Activated CD8-positive, alpha-beta memory T cell treated with anti-CD3 and anti-CD28 coated beads for 48 hours (primary cell): ENCODE measurements around the gene CFTR.

ENCODE experiments used
- DNase-seq, 3 experiments: peaks; one replicate each; pipeline ENCODE4 v3.0.0-alpha.2; 2020; ENCODE audit warnings: low read depth in 2 of 3, low spot score in 2 of 3

Gene CFTR

DNA sequence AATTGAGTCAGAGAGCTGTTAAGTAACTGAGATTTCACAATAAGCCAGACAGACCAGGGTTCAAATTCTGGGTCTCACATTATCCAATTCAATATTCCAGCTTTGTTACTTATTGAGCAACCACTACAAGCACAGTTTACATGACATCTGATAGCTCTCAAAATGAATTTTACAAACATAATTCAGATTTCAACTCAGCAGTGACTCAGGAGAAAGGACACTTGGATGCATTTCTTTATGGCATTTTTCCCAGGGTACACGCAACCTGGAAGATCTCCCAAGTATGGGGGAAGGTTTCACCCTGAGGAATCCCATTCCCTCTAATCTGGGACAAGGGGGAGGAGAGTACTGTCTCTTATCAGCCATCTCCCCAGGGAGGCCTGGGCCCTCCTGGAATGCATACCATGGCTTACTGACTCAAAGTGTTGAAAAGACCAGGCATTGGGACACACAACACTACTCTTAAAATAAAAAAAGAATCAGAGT lies 102.4 kb downstream of the CFTR start:
- DNase-seq = no peak

DNA sequence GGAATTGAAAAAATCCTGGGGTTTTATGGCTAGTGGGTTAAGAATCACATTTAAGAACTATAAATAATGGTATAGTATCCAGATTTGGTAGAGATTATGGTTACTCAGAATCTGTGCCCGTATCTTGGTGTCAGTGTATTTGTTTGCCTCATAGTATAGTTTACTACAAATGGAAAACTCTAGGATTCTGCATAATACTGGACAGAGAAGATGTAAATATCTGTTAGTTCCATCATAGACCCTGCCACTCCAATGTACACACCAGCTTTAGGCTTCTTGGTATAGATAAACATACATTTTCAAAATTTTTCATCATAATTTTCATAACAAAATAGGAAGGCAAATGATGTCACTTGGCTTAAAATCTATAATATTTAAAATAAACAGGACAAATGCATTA lies 108.1 kb downstream of the CFTR start:
- no peak for DNase-seq

DNA sequence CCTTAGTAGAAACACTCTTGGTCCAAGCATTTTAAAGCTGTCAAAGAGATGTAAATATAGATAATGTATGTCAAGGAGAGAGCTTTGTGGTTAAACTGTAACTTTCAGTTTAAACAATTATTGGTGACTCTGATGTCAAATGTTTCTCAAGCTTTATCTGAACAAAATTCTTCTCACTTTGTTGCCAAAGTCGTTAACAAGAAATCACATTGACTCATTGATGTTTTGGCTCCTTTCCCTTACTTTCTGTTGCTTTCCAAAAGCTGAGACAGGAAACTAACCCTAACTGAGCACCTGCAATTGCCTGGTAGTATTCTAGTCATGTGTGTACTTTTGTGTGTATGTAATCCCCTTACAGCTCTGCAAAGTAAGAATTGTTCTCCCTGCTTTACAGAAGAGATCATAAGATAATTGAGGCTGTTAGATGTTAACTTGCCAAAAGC lies 108.5 kb downstream of the CFTR start:
- no peak for DNase-seq

DNA sequence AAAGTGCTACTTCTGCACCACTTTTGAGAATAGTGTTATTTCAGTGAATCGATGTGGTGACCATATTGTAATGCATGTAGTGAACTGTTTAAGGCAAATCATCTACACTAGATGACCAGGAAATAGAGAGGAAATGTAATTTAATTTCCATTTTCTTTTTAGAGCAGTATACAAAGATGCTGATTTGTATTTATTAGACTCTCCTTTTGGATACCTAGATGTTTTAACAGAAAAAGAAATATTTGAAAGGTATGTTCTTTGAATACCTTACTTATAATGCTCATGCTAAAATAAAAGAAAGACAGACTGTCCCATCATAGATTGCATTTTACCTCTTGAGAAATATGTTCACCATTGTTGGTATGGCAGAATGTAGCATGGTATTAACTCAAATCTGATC lies 110.4 kb downstream of the CFTR start:
- no peak for DNase-seq

DNA sequence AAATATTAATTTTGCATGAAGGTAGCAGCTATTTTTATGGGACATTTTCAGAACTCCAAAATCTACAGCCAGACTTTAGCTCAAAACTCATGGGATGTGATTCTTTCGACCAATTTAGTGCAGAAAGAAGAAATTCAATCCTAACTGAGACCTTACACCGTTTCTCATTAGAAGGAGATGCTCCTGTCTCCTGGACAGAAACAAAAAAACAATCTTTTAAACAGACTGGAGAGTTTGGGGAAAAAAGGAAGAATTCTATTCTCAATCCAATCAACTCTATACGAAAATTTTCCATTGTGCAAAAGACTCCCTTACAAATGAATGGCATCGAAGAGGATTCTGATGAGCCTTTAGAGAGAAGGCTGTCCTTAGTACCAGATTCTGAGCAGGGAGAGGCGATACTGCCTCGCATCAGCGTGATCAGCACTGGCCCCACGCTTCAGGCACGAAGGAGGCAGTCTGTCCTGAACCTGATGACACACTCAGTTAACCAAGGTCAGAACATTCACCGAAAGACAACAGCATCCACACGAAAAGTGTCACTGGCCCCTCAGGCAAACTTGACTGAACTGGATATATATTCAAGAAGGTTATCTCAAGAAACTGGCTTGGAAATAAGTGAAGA lies 112.3 kb downstream of the CFTR start:
- no peak for DNase-seq

DNA sequence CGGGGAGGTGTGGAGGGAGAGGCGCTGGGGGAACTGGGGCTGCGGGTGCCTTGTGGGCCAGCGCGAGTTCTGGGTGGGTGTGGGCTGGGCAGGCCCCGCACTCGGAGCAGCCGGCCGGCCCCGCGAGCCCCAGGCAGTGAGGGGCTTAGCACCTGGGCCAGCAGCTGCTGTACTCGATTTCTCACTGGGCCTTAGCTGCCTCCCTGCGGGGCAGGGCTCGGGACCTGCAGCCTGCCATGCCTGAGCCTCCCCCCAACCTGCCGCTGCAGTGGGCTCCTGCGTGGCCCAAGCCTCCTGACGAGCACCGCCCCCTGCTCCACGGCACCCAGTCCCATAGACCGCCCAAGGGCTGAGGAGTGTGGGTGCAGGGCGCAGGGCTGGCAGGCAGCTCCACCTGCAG lies 116.3 kb downstream of the CFTR start:
- no peak for DNase-seq

DNA sequence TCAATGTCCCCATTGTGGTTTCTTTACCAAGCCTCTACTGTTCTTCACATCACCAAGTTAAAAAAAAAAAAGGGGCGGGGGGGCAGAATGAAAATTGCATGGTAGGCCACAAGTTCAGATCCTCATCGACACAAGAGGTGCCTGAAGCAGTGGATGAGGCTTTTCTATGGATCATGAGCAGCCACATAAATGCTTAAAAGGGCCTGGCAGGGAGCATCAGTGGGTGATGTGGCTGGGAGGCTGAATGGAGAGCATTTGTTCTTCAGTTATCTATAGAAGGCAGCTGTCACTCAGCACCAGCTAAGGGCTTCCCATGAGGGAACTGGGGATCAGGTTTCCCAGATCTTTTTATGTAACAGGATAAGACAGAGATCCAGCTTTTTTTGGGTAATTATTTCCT lies 117.9 kb downstream of the CFTR start:
- no peak for DNase-seq

DNA sequence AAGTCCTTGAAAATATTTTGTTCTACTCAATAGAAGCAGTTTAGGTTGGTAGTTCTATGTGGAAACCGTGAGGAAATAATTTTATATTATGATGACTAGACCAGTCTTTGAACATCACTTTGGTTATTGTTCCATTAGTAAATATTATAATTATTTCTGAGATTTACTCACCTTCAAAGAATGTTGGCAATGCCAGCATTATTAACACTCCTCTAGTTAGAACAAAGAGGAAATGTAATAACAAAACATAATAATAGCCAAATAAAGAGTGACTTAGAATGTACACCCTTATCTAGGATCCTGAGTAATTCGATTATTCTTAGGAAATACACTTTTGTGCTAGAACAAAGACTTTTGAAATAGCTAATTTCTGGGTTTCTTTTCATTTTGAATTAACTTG lies 121.1 kb downstream of the CFTR start:
- DNase-seq = no peak

DNA sequence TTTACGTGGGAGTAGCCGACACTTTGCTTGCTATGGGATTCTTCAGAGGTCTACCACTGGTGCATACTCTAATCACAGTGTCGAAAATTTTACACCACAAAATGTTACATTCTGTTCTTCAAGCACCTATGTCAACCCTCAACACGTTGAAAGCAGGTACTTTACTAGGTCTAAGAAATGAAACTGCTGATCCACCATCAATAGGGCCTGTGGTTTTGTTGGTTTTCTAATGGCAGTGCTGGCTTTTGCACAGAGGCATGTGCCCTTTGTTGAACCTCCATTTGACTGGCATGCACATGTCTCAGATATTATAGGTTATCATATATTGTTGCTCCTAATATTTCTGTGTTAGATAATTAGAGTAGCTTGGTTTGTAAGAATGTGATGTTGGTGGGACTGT lies 123.8 kb downstream of the CFTR start:
- no peak for DNase-seq

DNA sequence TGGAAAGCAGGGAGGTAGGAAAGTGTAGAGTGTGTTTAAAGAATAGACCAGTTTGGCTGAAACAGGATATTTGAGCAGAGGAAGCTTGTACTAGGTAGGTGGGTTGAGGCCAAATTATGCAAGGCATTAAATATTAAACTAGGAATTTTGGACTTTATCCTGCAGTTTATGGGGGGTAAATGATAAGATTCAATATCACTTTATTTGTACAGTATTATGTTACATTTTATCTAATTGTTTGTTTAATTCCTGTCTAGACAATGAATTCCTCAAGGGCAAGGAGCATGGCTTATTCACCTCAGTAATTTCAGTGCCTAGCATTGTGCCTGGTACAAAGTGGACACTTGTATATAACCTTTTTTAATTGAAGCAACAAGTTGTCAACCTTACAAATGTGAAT lies 125.9 kb downstream of the CFTR start:
- no peak for DNase-seq

DNA sequence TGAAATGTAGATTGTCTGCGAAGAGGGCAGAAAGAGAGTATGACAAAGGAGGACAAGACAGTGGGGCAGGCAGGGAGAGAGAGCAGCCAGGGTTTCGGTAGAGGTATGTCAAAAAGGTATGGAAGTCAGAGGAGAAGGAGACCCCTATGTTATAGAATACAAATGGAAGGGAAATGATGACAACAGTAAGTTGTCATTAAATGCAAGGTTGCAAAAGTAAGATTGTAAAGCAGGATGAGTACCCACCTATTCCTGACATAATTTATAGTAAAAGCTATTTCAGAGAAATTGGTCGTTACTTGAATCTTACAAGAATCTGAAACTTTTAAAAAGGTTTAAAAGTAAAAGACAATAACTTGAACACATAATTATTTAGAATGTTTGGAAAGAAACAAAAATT lies 126.3 kb downstream of the CFTR start:
- DNase-seq = no peak

DNA sequence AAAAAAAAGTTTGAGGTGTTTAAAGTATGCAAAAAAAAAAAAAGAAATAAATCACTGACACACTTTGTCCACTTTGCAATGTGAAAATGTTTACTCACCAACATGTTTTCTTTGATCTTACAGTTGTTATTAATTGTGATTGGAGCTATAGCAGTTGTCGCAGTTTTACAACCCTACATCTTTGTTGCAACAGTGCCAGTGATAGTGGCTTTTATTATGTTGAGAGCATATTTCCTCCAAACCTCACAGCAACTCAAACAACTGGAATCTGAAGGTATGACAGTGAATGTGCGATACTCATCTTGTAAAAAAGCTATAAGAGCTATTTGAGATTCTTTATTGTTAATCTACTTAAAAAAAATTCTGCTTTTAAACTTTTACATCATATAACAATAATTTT lies 130.6 kb downstream of the CFTR start:
- DNase-seq = no peak

DNA sequence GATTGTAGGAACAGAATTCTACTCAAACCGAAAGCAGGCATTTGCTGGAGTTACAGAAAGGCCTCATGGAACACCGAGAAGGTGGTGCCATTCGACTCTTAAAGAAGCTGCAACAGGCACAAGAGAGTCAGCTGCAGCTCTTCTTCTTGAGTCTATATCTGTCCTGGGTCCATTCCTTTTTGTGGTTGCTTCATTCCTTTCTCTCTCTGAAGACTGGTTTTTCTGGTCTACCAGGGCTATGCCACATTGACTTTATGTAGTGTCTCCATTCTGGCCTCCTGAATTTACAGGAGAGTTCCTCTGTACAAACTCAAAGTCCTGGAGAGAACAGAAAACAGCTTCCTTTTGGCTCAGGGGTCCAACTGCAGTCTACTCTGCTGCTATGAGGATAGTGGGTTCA lies 132.8 kb downstream of the CFTR start:
- DNase-seq = no peak

DNA sequence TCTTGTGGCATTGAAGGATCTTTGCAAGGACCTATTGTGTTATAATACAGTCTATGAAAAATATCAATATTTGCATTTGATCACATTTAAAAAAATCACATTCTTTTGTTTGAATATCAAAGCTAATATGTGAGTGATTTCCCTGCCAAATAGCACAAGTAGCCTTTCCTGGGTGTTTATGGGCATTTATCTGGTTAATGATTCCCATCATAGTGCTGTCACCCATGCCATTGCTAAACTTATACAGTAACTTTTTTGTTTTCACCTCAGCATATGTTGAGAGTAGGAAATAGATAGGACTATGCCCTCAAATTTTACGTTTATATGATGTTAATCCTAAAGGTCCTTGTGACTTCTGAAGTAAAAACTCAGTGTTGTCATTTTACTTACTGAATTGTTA lies 136.9 kb downstream of the CFTR start:
- no peak for DNase-seq

DNA sequence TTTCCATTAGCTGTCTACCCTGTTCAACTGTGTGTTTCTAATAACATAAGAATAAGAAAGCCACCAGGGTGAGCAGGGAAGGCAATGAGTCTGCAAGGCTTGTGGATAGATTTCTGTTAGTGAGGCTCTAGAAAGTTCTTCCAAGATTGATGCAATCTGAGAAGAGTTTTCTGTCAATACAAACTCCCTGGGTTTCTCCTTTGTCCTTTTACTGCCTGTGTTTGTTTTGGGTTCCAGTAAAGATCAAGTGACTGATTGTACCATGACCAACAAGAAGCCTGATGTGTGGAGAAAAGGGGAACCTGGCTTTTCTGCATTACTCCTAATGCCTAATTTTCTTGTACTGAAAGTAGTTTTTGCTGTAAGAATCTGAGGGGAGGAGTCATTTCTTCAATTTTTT lies 139.9 kb downstream of the CFTR start:
- DNase-seq = no peak

DNA sequence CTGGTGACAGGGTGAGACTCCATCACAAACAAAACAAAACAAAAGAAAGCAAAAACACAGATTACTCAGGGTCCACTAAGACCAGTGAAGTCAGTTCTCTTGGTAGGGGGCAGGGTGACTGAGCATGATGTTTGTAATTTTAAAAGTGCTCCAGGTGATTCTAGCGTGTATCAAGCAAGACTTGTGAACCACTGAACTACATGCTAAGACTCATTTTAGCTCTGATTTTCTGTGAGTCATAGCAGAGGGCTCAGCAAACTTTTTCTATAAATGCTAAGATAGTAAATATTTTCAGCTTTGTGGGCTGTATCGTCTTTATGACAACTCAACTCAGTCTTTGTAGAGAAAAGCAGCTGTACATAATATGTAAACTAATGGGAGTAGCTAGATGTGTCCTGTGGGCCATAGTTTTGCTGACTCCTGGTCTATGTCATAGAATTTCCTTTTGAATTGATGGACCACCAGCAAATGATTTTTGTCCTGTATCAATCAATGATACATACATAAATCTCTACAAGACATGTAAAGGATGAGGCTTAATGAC lies 141.3 kb downstream of the CFTR start:
- DNase-seq = no peak

DNA sequence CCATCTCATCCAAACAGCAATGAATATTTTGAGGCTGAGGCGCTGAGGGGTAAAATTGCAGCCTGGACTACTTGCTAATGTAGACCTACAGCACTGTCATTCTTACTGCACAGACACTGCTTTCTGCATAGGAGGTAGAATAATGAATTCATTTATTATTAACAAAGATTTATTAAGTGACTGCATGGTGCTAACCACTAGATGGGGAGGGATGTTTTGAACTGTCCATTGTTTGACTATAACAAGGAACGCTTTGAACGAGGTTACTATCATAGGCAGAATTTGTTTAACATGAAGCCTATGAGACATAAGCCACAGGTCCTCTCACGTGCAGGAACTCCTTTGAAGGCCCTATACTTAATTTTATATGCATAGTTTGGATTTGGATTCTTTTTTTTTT lies 143.8 kb downstream of the CFTR start:
- DNase-seq = no peak

DNA sequence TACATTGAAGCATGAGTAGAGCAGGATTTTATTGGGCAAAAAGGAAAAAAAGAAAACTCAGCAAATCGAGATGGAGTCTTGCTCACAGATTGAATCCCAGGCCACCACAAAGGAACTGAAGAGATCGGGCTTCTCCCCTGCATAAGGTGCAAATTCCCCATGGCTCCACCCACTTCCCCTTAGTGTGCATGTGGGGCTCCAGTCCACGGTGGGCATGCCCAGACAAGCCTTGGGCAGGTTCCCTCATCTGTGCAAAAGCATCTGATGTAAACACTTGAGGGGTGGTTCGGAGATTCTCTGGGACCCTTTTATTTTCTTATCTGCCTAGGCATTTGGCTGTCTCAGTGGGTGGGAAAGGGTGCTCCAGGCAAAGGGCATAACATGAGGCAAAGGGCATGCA lies 150.7 kb downstream of the CFTR start:
- no peak for DNase-seq

DNA sequence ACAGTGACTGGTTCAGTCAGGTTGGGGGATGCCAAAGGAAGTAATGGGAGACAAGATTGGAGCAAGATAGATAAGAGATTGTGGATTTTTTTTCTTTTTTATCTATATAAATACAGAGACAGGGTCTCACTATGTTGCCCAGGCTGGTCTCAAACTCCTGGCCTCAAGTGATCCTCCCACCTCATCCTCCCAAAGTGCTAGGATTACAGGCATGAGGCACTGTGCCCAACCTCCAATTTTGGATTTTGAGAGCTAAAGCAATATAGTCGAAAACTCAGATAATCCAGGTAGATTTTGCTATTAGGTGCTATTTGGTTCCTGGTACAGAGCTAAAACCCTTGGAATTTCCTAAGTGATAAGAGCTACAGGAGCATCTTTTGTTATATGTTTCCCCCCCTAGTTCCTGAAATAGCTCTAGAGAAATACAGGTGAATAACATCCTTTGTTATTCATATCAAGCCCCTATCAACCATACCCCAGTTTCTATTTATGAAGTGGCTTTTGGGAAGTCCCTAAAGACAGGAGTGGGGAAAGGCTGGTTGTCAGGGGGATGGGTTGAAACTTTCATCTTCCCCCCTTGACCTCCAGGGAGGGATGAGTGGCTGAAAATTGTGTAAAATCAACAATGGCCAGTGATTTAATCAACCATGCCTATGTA lies 151.2 kb downstream of the CFTR start:
- DNase-seq = no peak

DNA sequence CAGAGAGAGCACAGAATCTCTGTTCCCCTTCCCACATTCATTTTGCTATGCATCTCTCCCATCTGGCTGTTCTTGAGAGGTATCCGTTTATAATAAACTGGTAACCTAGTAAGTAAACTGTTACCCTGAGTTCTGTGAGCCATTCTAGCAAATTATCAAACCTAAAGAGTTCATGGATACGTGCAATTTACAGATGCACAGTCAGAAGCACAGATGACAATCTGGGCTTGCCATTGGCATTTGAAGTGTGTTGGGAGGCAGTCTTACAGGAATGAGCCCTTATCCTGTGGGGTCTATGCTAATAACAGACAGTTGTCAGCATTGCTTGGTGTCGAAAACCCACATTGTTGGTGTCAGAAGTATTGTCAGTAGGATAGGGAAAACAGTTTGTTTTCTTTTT lies 151.8 kb downstream of the CFTR start:
- no peak for DNase-seq

DNA sequence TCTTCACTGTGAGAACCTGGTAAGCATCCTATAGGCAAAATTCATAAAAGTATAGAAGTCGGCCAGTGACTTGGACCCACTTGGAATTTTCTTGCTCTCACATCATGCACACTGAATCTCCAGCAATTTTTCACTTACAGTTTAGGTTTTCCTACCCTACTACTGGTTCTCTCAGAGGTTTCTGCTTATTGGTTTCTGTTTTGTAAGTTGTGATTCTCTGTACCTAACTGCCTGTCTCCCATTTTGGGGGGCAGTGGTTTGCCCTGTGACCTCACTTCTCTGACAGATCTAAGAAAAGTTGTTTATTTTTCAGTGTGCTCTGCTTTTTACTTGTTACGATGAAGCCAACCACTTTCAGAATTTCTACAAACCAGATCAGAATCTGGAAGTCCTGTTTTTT lies 158.1 kb downstream of the CFTR start:
- DNase-seq = no peak

DNA sequence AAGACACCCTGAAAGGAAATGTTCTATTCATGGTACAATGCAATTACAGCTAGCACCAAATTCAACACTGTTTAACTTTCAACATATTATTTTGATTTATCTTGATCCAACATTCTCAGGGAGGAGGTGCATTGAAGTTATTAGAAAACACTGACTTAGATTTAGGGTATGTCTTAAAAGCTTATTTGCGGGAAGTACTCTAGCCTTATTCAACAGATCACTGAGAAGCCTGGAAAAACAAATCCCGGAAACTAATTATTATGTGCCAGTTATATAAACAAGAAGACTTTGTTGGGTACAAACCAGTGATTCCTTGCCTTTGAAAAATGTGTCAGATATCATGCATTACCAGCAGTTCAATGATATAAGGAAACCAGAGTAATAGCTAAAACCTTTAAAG lies 160.1 kb downstream of the CFTR start:
- no peak for DNase-seq

DNA sequence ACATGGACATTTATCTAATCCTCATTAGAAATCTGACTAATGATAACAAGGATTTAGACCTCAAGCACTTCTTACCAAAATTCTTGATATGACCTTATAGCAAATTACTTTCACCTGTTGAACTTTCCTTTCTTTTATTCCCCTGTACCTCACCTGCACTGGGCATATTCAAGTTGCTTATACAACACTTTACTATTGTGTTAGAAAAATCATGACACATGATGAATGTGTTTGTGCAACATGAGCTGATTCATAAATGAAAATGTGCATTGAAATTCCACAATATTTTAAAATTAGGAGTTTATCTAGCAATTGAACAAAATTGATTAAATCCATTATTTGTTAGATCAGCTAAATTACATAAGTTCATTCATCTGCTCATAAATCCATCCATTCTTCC lies 160.6 kb downstream of the CFTR start:
- no peak for DNase-seq
